ENCODE results near the gene MOSMO. TPM values are rescaled to one million over a fixed set of nuclear protein-coding genes. Genes with fewer than 3 reads are reported as not detected.

The MOSMO gene
- 12.1 TPM for total RNA-seq
- long read RNA-seq, full-length matches to known transcripts: 1 of 1 reads
- long read RNA-seq, partial matches to known transcripts: 0 of 1 reads
- long read RNA-seq, other reads (novel, unspliced or antisense): 0 of 1 reads

GRCh38 chr16:22007509-22008214 lies at the start of gene MOSMO:
Gene MOSMO (plus strand): TSS chr16:22008111. CDS start chr16:22008302, 191 bp downstream.
- H3K4me3 ChIP-seq: peak within 1 kb of the TSS; percentile 98
- intact Hi-C loops (cut with micrococcal nuclease): no loop called here
- peaks cover 54% of the 10 kb centered on the region for H3K4me1 ChIP-seq
- H3K36me3 ChIP-seq: no peaks in the 10 kb centered on the region
- no peaks in the 10 kb centered on the region for H3K27me3 ChIP-seq (ENCODE audit: low read depth)
- peak; percentile 24 for TF ChIP-seq CTCF (IDR thresholded peaks at IDR 0.05; ENCODE audit: borderline replicate concordance)
- peak; percentile 80 for DNase-seq
- no peaks in the 10 kb centered on the region for H3K9me3 ChIP-seq (replicated peaks)
- peak within 1 kb of the TSS; percentile 96 for H3K27ac ChIP-seq (replicated peaks)

- no peak for DNase-seq
- Histone ChIP-seq H3K4me1 (peaks cover 43% of the 10 kb centered on the region), H3K27ac (replicated peaks) (no peak overlapping the region), H3K9me3 (replicated peaks) (no peaks in the 10 kb centered on the region), H3K27me3 (ENCODE audit: low read depth) (no peaks in the 10 kb centered on the region), H3K36me3 (peaks cover 84% of the 10 kb centered on the region), H3K4me3 (no peak overlapping the region)
- TF ChIP-seq CTCF (IDR thresholded peaks at IDR 0.05; ENCODE audit: borderline replicate concordance): no peak
- intact Hi-C loops (cut with micrococcal nuclease): no loop called here
These were observed 48.9 kb upstream of the MOSMO start for GRCh38 chr16:21959050-21959449.

- H3K27me3 ChIP-seq (ENCODE audit: low read depth): no peaks in the 10 kb centered on the region
- peaks cover 25% of the 10 kb centered on the region for H3K4me1 ChIP-seq
- H3K27ac ChIP-seq (replicated peaks): no peak overlapping the region
- no peak overlapping the region for H3K4me3 ChIP-seq
- no peak for DNase-seq
- peaks cover 99% of the 10 kb centered on the region for H3K36me3 ChIP-seq
- TF ChIP-seq CTCF (IDR thresholded peaks at IDR 0.05; ENCODE audit: borderline replicate concordance): no peak
- intact Hi-C loops (cut with micrococcal nuclease): no loop called here
- no peaks in the 10 kb centered on the region for H3K9me3 ChIP-seq (replicated peaks)
These were observed 45.4 kb upstream of the MOSMO start for GRCh38 chr16:21962475-21962874.

- no peak for DNase-seq
- H3K27ac ChIP-seq (replicated peaks): peak overlapping the region; percentile 57
- intact Hi-C loops (cut with micrococcal nuclease): no loop called here
These were observed 44.0 kb upstream of the MOSMO start for GRCh38 chr16:21963887-21964286.

GRCh38 chr16:21964353-21964752 lies 43.6 kb upstream of the MOSMO start:
- Histone ChIP-seq H3K27me3 (ENCODE audit: low read depth) (no peaks in the 10 kb centered on the region), H3K9me3 (replicated peaks) (no peaks in the 10 kb centered on the region), H3K4me3 (no peak overlapping the region), H3K27ac (replicated peaks) (peak overlapping the region; percentile 57), H3K4me1 (peaks cover 17% of the 10 kb centered on the region), H3K36me3 (peaks cover 99% of the 10 kb centered on the region)
- intact Hi-C loops (cut with micrococcal nuclease): no loop called here
- DNase-seq: no peak
- no peak for TF ChIP-seq CTCF (IDR thresholded peaks at IDR 0.05; ENCODE audit: borderline replicate concordance)

More at GRCh38 chr16:21963887-21964286, 44.0 kb upstream of the MOSMO start:
- H3K9me3 ChIP-seq (replicated peaks): no peaks in the 10 kb centered on the region
- H3K4me3 ChIP-seq: no peak overlapping the region
- peaks cover 17% of the 10 kb centered on the region for H3K4me1 ChIP-seq
- no peak for TF ChIP-seq CTCF (IDR thresholded peaks at IDR 0.05; ENCODE audit: borderline replicate concordance)
- no peaks in the 10 kb centered on the region for H3K27me3 ChIP-seq (ENCODE audit: low read depth)
- H3K36me3 ChIP-seq: peaks cover 99% of the 10 kb centered on the region

Data from left ventricle myocardium inferior (tissue), 1 donor.